HEK293 (cell line): ENCODE measurements around the gene FAM124B.

Experiments
- CTCF ChIA-PET: fragments of 350-600 bp; formaldehyde crosslinking; extraction: SDS; loops from one replicate; lab custom pipeline; 2021; ENCODE audit warnings: antibody characterized with exemption; lab: Yijun Ruan, JAX
- POLR2A ChIA-PET: fragments of 300-600 bp; formaldehyde crosslinking; extraction: SDS; loops from one replicate; lab custom pipeline; 2020; ENCODE audit warnings: antibody characterized with exemption, inconsistent platforms; lab: Yijun Ruan, JAX
- H3K27ac ChIP-seq: fragments of 200-500 bp; sonication (Bioruptor generic); 2 replicates; pipeline ENCODE4 v1.5.1; 2014; ENCODE audit warnings: low read depth, low read length, control low read depth, inconsistent platforms; ENCODE audit errors: extremely low read depth
- H3K36me3 ChIP-seq, 2 experiments: fragments of 200-500 bp in 1 of 2; sonication (Bioruptor generic) in 1 of 2; 1 replicate in 1 of 2; 2 replicates in 1 of 2; pipeline ENCODE4 v1.5.1; 2014 to 2017; ENCODE audit warnings: inconsistent platforms in 2 of 2, low read length in 2 of 2; ENCODE audit not compliant: control insufficient read depth in 2 of 2, insufficient read depth in 1 of 2
- H3K4me1 ChIP-seq: fragments of 200-500 bp; sonication (Bioruptor generic); 2 replicates; pipeline ENCODE4 v1.5.1; 2014; ENCODE audit warnings: mild to moderate bottlenecking, low read length, inconsistent platforms; ENCODE audit not compliant: control insufficient read depth, insufficient read depth
- H3K4me3 ChIP-seq: 2 replicates; pipeline ENCODE4 v1.5.1; 2011; ENCODE audit warnings: low read depth, mild to moderate bottlenecking, control low read depth, low read length, moderate library complexity
- H3K9me3 ChIP-seq: fragments of 200-500 bp; sonication (Bioruptor generic); 2 replicates; pipeline ENCODE4 v1.5.1; 2014; ENCODE audit warnings: low read depth, low read length, inconsistent platforms; ENCODE audit not compliant: control insufficient read depth, insufficient read depth
- BCL11B ChIP-seq: fragments of 450-650 bp; formaldehyde crosslinking; IDR thresholded peaks from 2 replicates; pipeline ENCODE4 v1.5.1; 2016; ENCODE audit warnings: low read depth, missing biosample characterization, missing genetic modification characterization
- HIC1 ChIP-seq: fragments of 450-650 bp; formaldehyde crosslinking; IDR thresholded peaks from 2 replicates; pipeline ENCODE4 v1.5.1; 2016; ENCODE audit warnings: missing biosample characterization, missing genetic modification characterization
- HOXC10 ChIP-seq: sonication (generic); formaldehyde crosslinking; IDR thresholded peaks from 2 replicates; pipeline ENCODE4 v1.8.1; 2023; ENCODE audit warnings: mild to moderate bottlenecking, missing genetic modification reagents
- IKZF3 ChIP-seq: fragments of 450-650 bp; IDR thresholded peaks from 2 replicates; pipeline ENCODE4 v1.5.0; 2018; ENCODE audit warnings: missing biosample characterization, mild to moderate bottlenecking, missing genetic modification characterization, moderate library complexity
- MZF1 ChIP-seq: fragments of 450-650 bp; formaldehyde crosslinking; IDR thresholded peaks from 2 replicates; pipeline ENCODE4 v1.5.1; 2017; ENCODE audit warnings: missing biosample characterization, missing genetic modification characterization, borderline replicate concordance
- PBX3 ChIP-seq: sonication (generic); formaldehyde crosslinking; IDR thresholded peaks from 2 replicates; pipeline ENCODE4 v1.8.1; 2022; ENCODE audit warnings: mild to moderate bottlenecking, moderate library complexity, missing genetic modification reagents
- PRDM4 ChIP-seq: fragments of 450-650 bp; formaldehyde crosslinking; IDR thresholded peaks from 2 replicates; pipeline ENCODE4 v1.5.1; 2017; ENCODE audit warnings: missing biosample characterization, missing genetic modification characterization
- PRDM6 ChIP-seq: fragments of 450-650 bp; formaldehyde crosslinking; IDR thresholded peaks from 2 replicates; pipeline ENCODE4 v1.5.1; 2017; ENCODE audit warnings: missing biosample characterization, missing genetic modification characterization
- SP7 ChIP-seq: fragments of 450-650 bp; formaldehyde crosslinking; IDR thresholded peaks from 2 replicates; pipeline ENCODE4 v1.5.1; 2016; ENCODE audit warnings: missing biosample characterization, missing genetic modification characterization
- ZBTB48 ChIP-seq: fragments of 450-650 bp; formaldehyde crosslinking; IDR thresholded peaks from 2 replicates; pipeline ENCODE4 v1.5.1; 2016; ENCODE audit warnings: missing biosample characterization, missing genetic modification characterization
- ZNF132 ChIP-seq: fragments of 450-650 bp; formaldehyde crosslinking; IDR thresholded peaks from 2 replicates; pipeline ENCODE4 v1.5.1; 2017; ENCODE audit warnings: missing biosample characterization, missing genetic modification characterization, borderline replicate concordance
- ZNF184 ChIP-seq: fragments of 450-650 bp; IDR thresholded peaks from 2 replicates; pipeline ENCODE4 v1.5.1; 2018; ENCODE audit warnings: missing biosample characterization, mild to moderate bottlenecking, missing genetic modification characterization
- ZNF202 ChIP-seq: fragments of 450-650 bp; formaldehyde crosslinking; IDR thresholded peaks from 2 replicates; pipeline ENCODE4 v1.5.1; 2016; ENCODE audit warnings: missing biosample characterization, missing genetic modification characterization, borderline replicate concordance
- ZNF239 ChIP-seq: fragments of 450-650 bp; formaldehyde crosslinking; IDR thresholded peaks from 2 replicates; pipeline ENCODE4 v1.5.1; 2016; ENCODE audit warnings: missing biosample characterization, missing genetic modification characterization
- ZNF24 ChIP-seq: fragments of 450-650 bp; formaldehyde crosslinking; IDR thresholded peaks from 2 replicates; pipeline ENCODE4 v1.5.1; 2016; ENCODE audit warnings: missing biosample characterization, missing genetic modification characterization
- ZNF302 ChIP-seq: fragments of 450-650 bp; formaldehyde crosslinking; IDR thresholded peaks from 2 replicates; pipeline ENCODE4 v1.5.1; 2016; ENCODE audit warnings: missing biosample characterization, missing genetic modification characterization, low read depth
- ZNF366 ChIP-seq: fragments of 450-650 bp; formaldehyde crosslinking; conservative IDR thresholded peaks from 2 replicates; pipeline ENCODE4 v1.5.1; 2016; ENCODE audit warnings: missing biosample characterization, missing genetic modification characterization
- ZNF416 ChIP-seq: fragments of 450-650 bp; formaldehyde crosslinking; IDR thresholded peaks from 2 replicates; pipeline ENCODE4 v1.5.1; 2016; ENCODE audit warnings: missing biosample characterization, missing genetic modification characterization
- ZNF433 ChIP-seq: fragments of 450-650 bp; formaldehyde crosslinking; IDR thresholded peaks from 2 replicates; pipeline ENCODE4 v1.5.1; 2016; ENCODE audit warnings: missing biosample characterization, missing genetic modification characterization, low read depth
- ZNF449 ChIP-seq: fragments of 450-650 bp; formaldehyde crosslinking; IDR thresholded peaks from 2 replicates; pipeline ENCODE4 v1.5.1; 2017; ENCODE audit warnings: missing biosample characterization, mild to moderate bottlenecking, missing genetic modification characterization, moderate library complexity
- ZNF488 ChIP-seq: fragments of 450-650 bp; formaldehyde crosslinking; IDR thresholded peaks from 2 replicates; pipeline ENCODE4 v1.5.1; 2016; ENCODE audit warnings: missing biosample characterization, missing genetic modification characterization
- ZNF510 ChIP-seq: fragments of 450-650 bp; formaldehyde crosslinking; IDR thresholded peaks from 2 replicates; pipeline ENCODE4 v1.5.1; 2018; ENCODE audit warnings: mild to moderate bottlenecking, missing genetic modification characterization, missing biosample characterization; ENCODE audit not compliant: insufficient replicate concordance
- ZNF629 ChIP-seq: fragments of 450-650 bp; formaldehyde crosslinking; IDR thresholded peaks from 2 replicates; pipeline ENCODE4 v1.5.1; 2017; ENCODE audit warnings: missing biosample characterization, missing genetic modification characterization
- ZNF777 ChIP-seq: fragments of 450-650 bp; formaldehyde crosslinking; IDR thresholded peaks from 2 replicates; pipeline ENCODE4 v1.5.1; 2017; ENCODE audit warnings: missing biosample characterization, missing genetic modification characterization, borderline replicate concordance
- ZNF843 ChIP-seq: fragments of 450-650 bp; formaldehyde crosslinking; IDR thresholded peaks from 2 replicates; pipeline ENCODE4 v1.5.1; 2016; ENCODE audit warnings: missing biosample characterization, missing genetic modification characterization

The FAM124B gene

GRCh38 chr2:224362094-224362493, 39.8 kb downstream of the FAM124B start:
- no peak for TF ChIP-seq ZNF184 (tag by site-specific recombination)
- TF ChIP-seq ZNF366: peak; percentile 86
- CTCF ChIA-PET: no interaction called here
- Histone ChIP-seq H3K27ac (no peak overlapping the region), H3K9me3 (no peaks in the 10 kb centered on the region), H3K36me3 (no peaks in the 10 kb centered on the region), H3K4me3 (no peak overlapping the region), H3K4me1 (peaks cover 4% of the 10 kb centered on the region; the same call in 1 of the 2 replicates)
- POLR2A ChIA-PET: no interaction called here

- POLR2A ChIA-PET: interaction anchor here (0.6 kb wide), 1 partner anchor 241 kb away, joined by 4 read pairs; no protein-coding TSS in a partner anchor
- no peak overlapping the region for H3K4me3 ChIP-seq
- peaks cover 4% of the 10 kb centered on the region; the same call in 1 of the 2 replicates for H3K4me1 ChIP-seq
- no peak overlapping the region for H3K27ac ChIP-seq
- H3K9me3 ChIP-seq: no peaks in the 10 kb centered on the region
- CTCF ChIA-PET: interaction anchor here (0.6 to 1.5 kb wide), 7 partner anchors 9 to 518 kb away, joined by 3 to 7 read pairs (median 4); no protein-coding TSS in a partner anchor
- no peaks in the 10 kb centered on the region for H3K36me3 ChIP-seq
- TF ChIP-seq ZNF433 (tag by site-specific recombination) (no peak), BCL11B (tag by site-specific recombination) (0 out of 2 replicates have a peak, but pooled peaks have one; percentile 15), ZNF302 (no peak), HOXC10 (CRISPR knock-in tag) (no peak), ZNF24 (tag by site-specific recombination) (no peak), IKZF3 (tag by site-specific recombination) (0 out of 2 replicates have a peak, but pooled peaks have one; percentile 10), ZNF132 (tag by site-specific recombination) (no peak), ZNF629 (tag by site-specific recombination) (peak; percentile 75), SP7 (tag by site-specific recombination) (no peak; the same call in 1 of the 2 replicates), ZNF488 (tag by site-specific recombination) (no peak), PRDM4 (no peak; the same call in 1 of the 2 replicates), ZNF510 (no peak), MZF1 (tag by site-specific recombination) (no peak), ZNF449 (tag by site-specific recombination) (no peak), ZNF843 (tag by site-specific recombination) (peak; percentile 87), ZNF202 (tag by site-specific recombination) (no peak), HIC1 (tag by site-specific recombination) (peak; percentile 88), PRDM6 (tag by site-specific recombination) (peak; percentile 84), ZNF777 (tag by site-specific recombination) (no peak), ZNF416 (tag by site-specific recombination) (no peak), PBX3 (CRISPR knock-in tag) (no peak), ZBTB48 (tag by site-specific recombination) (no peak), ZNF239 (no peak)
Measured at GRCh38 chr2:224360801-224361251, 41.1 kb downstream of the FAM124B start.
